NCI-H2081 treated with DMSO at 0.1 percent for 48 hours (cell line): ENCODE data around the gene MASP2.
"Not testable (repeated sequence)": the region's sequence is repeated elsewhere in the genome, so short reads cannot be mapped to it uniquely, and the experiment has no call there.

Source experiments
- DNase-seq: peaks from one replicate; lab custom pipeline; 2025; lab: John Stamatoyannopoulos, UW

MASP2 gene

GRCh38 chr1:11058595-11059154, 11.6 kb upstream of the MASP2 start:
- no peak for DNase-seq

GRCh38 chr1:11058026-11058425, 11.0 kb upstream of the MASP2 start:
- no peak for DNase-seq

DNA sequence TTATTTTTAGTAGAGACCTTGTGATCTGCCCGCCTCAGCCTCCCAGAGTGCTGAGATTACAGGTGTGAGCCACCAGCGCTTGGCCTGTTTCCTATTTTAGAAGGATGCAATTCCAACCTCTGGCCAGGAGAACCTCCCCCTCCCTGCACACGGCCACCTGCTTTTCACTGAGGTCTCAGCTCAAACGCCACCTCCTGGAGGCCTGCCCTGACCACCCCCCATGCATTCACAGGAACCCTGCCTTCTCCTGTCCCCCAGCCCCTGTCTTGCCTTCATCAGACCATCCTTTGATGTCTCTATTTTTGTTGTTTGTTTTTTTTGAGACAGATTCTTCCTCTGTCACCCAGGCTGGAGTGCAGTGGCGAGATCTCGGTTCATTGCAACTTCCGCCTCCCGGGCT, 10.4 kb upstream of the MASP2 start:
- no peak for DNase-seq

- DNase-seq: no peak
These were observed 9.5 kb upstream of the MASP2 start for GRCh38 chr1:11056504-11056903.

DNA sequence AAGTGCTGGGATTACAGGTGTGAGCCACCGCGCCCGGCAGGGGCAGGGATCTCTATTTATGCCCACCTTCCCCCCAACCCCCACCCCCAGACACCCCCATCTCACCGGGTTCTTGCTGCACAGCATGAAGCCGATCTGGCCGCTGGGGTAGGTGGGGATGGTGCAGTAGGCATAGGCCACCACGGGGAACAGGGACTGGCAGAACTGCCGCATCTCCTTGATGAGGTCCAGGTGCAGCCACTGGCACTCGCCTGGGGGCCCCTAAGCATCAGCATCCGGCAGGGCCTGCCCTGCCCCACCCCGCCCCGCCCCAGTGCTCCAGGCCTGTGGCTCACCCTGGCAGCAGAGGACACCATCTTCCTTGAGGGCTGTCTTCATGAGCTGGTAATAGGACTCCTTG, 8.6 kb upstream of the MASP2 start:
- DNase-seq: no peak

GRCh38 chr1:11054666-11055065, 7.6 kb upstream of the MASP2 start:
- no peak for DNase-seq

DNA sequence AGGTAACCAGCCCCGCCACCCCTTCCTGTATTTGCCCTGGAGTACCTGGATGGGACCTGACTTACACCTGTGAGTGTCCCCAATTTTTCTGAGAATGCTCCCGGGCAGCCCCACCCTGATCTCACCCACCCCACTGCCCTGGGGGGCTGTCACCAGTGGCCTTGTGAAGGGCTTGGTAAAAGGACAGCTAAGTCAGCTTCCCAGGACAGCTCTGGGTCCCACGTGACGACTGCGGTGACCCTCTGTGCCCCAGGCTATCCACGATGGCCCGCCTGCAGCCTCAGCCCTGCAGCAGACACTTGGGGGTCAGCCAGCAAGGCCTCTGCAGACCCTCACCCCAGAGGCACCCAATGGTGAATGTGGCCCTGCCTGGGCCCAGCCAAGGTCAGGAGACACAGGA, 7.1 kb upstream of the MASP2 start:
- no peak for DNase-seq

- DNase-seq: no peak
These were observed 6.7 kb upstream of the MASP2 start for GRCh38 chr1:11053758-11054137.

- no peak for DNase-seq
These were observed 6.1 kb upstream of the MASP2 start for GRCh38 chr1:11052839-11053757.

GRCh38 chr1:11051781-11052511, 4.9 kb upstream of the MASP2 start:
- no peak for DNase-seq

DNA sequence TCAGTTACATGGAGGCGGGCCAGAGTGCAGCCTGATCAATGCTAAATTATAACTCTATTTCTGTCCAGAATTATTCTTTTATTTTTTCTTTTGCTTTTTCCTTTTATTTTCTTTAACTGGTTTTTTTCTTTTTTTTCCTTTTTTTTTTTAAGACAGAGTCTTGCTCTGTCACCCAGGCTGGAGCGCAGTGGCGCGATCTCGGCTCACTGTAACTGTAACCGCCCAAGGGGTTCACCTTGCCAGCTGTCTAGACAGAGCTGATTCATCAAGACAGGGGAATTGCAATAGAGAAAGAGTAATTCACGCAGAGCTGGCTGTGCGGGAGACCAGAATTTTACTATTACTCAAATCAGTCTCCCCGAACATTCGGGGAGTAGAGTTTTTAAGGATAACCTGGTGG, 4.1 kb upstream of the MASP2 start:
- not testable (repeated sequence) for DNase-seq

- DNase-seq: no peak
These were observed 821 bp downstream of the MASP2 start for GRCh38 chr1:11046270-11046566.

GRCh38 chr1:11045428-11046269, 1.4 kb downstream of the MASP2 start:
- no peak for DNase-seq

DNA sequence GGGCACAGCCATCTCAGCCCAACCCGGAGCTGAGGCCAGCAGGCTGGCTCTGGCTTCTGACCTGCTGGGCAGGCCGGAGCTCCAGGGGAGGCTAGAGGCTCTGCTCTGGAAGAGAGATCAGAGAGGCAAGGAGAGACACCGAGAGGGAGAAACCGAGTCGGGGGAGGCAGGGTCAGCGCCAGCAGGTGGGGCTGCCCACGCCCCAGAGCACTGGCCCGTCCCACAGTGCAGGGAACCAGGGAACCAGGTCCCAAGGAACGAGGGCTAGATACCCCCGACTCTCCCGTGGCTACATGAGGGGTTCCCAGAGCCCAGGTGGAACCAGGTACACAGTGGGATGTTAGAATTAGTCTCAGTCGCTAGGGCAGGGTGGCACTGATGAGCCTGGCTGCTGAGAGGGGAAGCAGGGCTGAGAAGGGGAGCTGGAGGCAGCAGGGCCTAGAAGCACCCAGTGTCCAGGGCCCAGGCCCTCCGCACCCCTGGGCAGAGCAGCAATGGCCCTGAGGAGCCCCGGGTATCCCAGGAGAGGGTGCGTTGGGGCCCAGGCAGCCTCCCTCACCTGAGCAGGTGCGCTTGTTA, 2.1 kb downstream of the MASP2 start:
- DNase-seq: no peak

- DNase-seq: no peak
These were observed 2.8 kb downstream of the MASP2 start for GRCh38 chr1:11044086-11044848.

GRCh38 chr1:11042995-11043874, 3.8 kb downstream of the MASP2 start:
- no peak for DNase-seq

DNA sequence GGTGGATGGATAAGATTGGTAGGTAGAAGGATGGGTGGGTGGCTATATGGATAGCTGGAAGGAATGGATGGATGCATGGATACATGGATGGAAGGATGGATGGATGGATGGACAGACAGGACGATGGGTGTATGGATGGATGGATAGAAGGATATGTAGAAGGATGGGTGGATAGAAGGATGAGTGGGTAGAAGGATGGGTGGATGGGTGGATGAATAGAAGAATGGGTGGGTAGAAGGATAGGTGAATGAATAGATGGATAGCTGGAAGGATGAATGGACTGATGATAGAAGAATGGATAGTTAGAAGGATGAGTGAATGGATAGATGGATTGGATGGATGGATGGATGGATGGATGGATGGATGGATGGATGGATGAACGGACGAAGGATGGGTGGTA, 5.0 kb downstream of the MASP2 start:
- DNase-seq: no peak

DNA sequence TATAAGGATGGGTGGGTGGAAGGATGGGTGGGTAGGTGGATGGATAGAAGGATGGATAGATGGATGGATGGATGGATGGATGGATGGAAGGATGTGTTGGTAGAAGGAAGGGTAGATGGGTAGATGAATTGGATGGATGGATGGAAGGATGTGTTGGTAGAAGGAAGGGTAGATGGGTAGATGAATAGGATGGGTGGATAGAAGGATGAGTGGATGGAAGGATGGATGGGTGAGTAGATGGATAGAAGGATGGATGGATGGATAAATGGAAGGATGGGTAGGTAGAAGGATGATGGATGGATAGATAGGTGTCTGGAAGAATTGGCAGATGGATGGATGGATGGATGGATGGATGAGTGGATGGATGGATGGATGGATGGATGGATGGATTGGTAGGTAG, 6.0 kb downstream of the MASP2 start:
- no peak for DNase-seq

- not testable (repeated sequence) for DNase-seq
These were observed 7.0 kb downstream of the MASP2 start for GRCh38 chr1:11040105-11040429.

DNA sequence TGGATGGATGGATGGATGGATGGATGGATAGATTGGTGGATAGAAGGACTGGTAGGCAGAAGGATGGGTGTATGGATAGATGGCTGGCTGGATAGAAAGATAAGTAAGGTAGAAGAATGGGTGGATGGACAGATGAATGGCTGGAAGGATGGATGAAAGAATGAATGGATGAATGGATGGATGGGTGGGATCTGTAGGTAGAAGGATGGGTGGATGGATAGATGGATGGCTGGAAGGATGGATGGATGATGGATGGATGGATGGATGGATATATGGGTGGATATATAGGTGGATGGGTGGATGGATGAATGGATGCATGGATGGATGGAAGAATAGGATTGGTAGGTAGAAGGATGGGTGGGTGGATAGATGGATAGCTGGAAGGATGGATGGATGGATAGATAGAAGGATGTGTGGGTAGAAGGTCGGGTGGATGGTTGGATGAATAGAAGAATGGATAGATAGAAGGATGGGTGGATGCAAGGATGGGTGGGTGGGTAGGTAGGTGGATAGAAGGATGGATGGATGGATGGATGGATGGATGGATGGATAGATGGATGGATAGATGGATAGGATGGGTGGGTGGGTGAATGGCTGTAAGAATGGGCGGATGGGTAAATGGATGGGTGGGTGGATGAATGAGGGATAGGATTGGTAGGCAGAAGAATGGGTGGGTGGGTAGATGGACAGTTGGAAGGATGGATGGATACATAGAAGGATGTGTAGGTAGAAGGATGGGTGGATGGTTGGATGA, 7.5 kb downstream of the MASP2 start:
- DNase-seq: no peak
